ENCODE measurements around the gene AMMECR1. TPM values are rescaled to one million over a fixed set of nuclear protein-coding genes. Genes with fewer than 3 reads are reported as not detected.

Gene AMMECR1
- total and polyA plus RNA-seq, 2 of the 8 experiments (the other 6 are each of a cell fraction or from before 2014, with no cell fraction given): 10.2 to 21.2 TPM

DNA sequence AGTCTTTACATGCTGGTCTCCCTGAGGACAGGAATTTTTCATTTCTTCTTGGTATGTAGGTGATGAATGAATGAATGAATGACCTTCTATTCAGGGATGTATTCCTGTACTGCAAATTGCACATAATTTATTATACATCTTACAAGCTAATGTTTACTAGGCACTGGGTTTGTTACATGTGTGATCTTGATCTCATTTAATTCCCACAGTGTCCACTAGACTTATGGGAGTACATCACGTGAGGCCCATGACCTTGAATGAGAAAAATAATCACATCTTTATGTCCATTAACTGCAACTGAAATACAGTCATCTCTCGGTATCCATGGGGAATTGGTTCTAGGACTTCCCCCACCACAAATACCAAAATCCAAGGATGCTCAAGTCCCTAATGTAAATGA, 164.6 kb downstream of the AMMECR1 start (continued):
- no peak for TF ChIP-seq RBBP5 (IDR thresholded peaks at IDR 0.05; ENCODE audit: borderline replicate concordance, low read depth, low read length)
- no peak for TF ChIP-seq EZH2 (IDR thresholded peaks at IDR 0.05; ENCODE audit: low read depth, low read length, severe bottlenecking)
